Posterior vena cava (tissue), 2 donors: Measurements from ENCODE around the gene SYNDIG1. TPM values are rescaled to one million over a fixed set of nuclear protein-coding genes. Genes with fewer than 3 reads are reported as not detected.

Source experiments
- DNase-seq: peaks from one replicate; pipeline ENCODE4 v3.0.0-alpha.2; 2020; ENCODE audit warnings: low spot score
- intact Hi-C, 2 donors: fragments of 100-400 bp; cut with DNase I; formaldehyde crosslinking; loops; one replicate each; pipeline versions ENCODE4 v1.14.1 to v1.14.2; 2022 to 2023
- total RNA-seq, 2 donors: library from RNA; stranded (reverse); fragmentation: NEBNext Ultra II Directional; extraction: Animal tissue kit (Norgen Biotek cat#: 25700); gene quantifications; one replicate each; pipeline ENCODE4 v1.2.1, GENCODE V29; 2021
- donor health status: DM: yes; HTN: yes; CAD: no.
- donor health status: DM: yes; HTN: yes; CAD: no.

SYNDIG1 gene
- total RNA-seq, 2 donors from 2014 or later = 11.3 to 22.5 TPM

DNA sequence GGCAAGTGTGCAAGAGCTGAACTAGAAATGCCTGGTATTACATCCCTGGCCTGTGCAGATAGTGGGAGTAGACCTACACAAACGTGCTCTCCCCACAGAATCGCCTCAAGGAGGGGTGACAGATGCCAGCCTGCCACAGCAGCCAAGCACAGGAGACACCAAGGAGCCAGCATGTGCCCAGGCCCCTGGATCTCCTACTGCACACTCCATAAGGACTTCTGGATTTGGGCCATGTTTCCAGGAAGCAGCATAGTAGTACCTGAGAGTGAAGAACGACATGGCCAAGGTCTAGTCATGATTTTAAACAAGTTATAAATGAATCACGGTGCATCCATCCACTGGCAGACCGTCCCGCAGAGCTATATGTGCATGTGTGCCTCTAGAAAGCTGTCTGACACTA is 232.2 kb downstream of the SYNDIG1 start:
- intact Hi-C loops = no loop called here
- DNase-seq = no peak

DNA sequence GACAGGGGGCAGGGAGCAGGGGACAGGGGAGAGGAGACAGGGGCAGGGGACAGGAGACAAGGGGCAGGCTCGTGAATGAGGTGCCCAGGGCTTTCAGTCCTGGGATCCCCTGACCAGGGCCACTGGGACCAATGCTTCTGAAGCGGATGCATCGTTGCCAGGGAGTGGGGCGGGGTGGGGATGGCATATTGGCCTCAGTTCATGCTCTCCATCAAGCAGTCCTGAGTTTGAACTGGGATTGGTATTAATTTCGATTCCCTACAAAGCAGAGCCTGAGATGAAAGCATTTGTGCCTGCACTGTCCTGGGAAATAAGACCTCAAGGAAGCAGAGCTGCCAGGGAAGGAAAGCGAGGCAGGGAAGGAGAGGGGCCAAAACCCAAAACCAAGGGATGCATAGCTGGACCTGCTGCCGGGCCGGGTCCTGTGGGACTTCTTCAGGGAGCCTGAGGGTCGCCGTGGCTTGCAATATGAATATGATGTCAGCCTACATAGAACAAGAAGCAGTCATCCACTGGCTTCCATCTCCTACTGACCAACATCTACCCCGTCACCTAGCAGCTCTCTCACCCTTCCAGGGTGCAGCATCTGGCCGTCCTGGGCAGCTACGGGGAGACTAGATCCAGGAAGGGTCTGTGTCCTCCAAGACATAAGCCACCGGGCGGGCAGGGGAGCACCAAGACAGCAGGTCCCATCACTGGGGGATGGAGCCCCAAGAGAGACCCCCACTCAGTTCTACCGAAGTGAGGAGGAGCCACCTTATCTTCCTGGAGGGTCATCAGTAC is 233.3 kb downstream of the SYNDIG1 start:
- intact Hi-C loops = no loop called here
- DNase-seq = peak; percentile 78

DNA sequence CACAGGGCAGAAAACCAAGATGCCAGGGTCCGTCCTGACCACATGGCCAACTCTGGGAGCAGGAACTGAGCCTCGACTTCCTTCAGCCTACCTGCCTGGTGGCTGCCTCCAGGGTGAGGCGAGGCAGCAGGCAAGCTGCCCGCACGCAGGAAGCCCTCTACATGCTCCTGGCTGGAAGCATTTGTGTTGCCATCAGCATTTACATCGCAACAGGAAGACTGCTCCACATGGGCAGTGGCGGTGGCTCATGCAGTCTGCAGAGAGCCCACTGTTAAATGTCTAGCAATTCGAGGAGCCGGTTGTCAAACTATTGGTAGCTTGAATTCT is 233.8 kb downstream of the SYNDIG1 start:
- DNase-seq = no peak
- intact Hi-C loops = no loop called here

DNA sequence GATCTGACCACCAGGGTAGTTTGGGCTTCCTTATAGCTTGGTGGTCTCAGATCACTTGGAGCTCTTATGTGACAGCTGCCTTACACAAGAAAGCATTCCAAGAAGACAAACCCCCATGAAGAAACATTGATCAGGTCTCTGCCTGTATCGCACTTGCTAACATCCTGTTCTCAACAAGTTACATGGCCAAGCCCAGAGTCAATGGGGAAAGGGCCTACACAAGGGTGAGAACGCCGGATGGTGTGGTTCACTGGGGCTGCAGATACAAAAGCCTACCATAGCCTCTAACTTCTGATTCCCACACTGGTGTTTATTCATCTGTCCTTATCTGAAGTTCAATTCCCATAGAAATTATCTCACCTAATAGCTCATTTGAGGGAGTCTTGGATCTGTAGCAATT is 235.5 kb downstream of the SYNDIG1 start:
- DNase-seq = no peak

DNA sequence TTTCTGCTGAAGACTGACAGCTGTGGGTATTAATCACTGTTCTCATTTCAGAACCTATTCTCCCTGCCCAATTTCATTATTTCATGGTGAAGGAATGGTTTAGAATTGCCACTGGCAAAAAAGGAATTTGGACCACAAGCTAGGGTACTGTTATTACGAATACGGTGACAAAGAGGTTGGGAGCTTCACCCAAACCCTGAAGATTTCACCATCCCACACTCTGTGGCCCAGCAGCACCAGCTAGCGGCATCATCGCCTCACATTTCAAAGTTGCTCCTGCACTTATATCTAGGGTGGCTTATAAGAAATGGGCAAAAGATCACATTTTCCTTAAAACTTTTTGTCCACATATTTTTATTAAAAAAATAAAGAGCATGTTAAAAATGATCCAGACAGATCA is 236.1 kb downstream of the SYNDIG1 start:
- intact Hi-C loops = no loop called here
- no peak for DNase-seq

More for the DNA sequence above, 235.5 kb downstream of the SYNDIG1 start:
- intact Hi-C loops = no loop called here

DNA sequence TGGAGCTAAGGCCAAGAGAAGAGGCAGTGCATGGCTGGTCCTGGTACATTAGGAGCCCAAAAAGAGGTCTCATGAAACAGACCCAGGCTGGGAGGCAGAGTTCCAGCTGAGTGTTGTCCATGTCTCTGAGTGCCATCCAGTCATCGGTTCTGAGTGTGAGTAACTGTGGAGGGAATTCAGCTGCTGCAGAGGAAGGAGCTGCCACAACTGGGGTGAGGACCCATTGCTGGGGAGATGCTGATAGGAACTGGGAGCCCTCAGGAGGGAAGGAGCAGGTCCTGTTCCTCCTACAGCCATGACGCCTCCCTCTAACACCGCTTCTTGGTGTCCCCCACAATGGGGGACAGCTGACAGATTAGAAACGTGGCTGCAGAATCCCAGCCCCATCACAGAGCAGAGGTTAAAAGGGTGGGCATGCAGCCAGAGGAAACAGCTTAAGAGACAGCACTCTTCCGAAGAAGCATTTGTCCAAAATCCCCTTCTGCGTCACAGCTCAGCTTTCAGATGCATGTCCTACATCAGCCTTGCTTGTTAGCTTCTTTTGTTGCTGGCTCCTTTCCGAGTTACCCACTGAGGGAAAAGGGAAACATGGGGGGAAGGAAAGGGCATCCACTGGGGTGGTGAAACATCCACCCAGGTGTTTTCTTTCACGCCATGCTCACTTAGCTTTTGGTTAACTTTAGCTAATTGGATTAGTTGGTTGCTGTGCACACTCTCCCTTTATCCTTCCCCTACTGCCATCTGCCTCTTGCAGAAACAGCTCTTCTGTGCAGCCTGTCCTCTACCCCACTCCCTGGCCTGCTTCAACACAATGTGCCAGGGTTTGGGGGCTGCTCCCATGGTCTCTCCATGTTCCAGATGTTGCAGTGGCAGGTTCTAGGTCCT is 239.2 kb downstream of the SYNDIG1 start:
- intact Hi-C loops = no loop called here
- DNase-seq = no peak
